HG03060 (cell line): ENCODE measurements around the gene FASN.

Experiments used
- ATAC-seq: cut with Tn5 transposase; IDR thresholded peaks from one replicate; pipeline ENCODE4 v1.9.1; 2021; ENCODE audit warnings: low read depth, moderate number of reproducible peaks; ENCODE audit not compliant: unreplicated experiment

FASN gene

GRCh38 chr17:82078433-82078832 is 19.6 kb downstream of the FASN start:
- no peak for ATAC-seq

DNA sequence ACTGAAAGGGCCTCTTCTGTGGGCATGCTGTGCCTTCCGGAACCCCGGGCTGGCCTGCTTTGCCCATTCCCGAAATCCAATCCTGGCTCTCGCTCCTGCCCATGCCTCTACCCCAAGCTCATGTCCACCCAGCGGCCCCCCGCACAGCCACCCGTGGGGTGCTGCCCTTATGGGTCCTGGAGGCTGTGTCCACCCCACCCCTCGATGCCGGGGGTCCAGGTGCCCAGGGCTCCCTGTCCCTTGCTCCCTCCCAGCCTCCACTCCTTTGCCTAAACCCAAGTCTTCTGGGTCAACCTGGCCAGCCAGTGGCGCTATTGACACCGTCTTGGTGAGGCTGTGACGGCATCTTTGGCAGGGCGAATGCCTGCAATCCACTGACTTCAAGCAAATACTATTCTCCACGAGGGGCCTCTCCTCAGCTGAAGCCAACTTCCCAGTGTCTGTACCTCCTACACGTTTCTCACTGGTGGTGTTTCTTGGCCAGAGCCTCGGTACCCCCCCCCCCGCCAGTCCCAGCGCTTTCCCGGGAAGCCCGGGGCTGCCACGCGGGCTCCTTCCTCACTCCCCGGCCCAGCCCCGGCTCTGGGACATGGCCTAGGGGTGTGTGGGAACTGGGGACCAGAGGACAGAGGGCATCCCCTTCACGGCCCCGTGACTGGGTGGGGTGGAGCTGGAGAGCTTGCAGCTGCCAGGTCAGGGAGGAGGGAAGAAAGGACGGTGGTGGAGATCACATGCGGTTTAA is 20.2 kb downstream of the FASN start:
- ATAC-seq: no peak

DNA sequence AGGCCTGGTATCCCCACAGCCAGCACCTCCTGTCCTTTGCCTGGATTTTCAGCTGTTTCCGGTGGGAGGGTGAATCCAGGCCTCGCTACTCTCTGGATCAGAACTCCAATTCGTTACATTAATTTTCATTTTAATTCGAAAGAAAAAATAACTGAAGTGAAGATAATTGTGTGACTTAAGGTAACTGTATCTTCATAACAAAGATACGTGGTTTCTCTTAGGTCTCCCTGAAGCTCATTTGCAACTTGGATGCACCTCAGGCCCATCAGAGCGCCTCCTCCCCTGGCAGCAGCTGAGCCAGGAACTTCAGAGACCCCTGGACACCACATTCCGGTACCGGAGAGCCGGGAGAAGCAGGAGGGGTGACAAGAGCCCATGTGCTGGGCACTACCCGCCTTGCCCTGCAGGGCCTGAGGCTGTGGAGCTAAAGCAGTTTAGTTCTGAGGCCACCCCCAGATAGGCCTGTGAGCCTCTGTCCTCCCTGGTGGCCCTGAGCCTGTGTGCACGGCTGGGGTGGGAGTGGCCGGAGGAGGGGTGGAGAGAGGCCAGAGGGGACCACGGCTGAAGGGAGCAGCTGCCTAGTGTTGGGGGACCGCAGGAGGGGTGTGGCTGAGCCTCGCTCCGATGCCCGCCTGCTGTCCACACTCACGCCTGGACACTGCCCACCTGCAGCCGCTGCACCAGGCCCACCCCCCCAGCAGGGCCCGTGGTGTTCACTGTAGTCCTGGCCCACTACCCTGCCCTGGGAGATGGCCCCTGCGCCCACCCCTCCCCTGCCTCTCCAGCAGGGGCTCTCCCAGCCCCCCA is 21.0 kb downstream of the FASN start:
- no peak for ATAC-seq

DNA sequence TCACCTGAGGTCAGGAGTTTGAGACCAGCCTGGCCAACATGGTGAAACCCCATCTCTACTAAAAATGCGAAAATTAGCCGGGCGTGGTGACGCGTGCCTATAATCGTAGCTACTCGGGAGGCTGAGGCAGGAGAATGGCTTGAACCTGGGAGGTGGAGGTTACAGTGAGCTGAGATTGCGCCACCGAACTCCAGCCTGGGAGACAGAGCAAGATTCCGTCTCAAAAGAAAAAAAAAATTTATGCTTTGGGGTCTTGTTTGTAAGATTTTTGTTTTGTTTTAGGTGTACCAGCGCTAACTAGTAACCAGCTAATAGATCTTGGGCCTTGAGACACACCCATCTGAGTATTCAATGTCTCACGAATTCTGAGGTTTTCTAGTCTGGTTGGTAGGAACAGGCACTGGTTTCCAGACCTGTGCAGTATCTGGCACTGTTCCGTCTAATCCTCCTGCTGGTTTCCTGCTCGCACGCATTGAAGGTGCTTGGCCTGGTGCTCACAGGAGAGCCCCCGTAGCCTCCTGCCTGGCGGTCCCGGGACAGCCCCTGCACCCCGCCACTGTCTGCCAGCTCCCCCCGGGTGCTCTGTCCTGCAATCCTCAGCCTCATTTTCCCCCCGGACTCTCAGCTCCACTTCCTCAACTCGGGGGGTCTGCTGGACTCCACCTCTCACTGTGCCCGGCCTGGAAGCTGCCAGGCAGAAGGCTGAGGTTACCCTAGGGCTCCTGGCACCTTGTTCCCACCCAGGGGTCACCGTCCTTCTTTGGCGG is 21.8 kb downstream of the FASN start:
- no peak for ATAC-seq

DNA sequence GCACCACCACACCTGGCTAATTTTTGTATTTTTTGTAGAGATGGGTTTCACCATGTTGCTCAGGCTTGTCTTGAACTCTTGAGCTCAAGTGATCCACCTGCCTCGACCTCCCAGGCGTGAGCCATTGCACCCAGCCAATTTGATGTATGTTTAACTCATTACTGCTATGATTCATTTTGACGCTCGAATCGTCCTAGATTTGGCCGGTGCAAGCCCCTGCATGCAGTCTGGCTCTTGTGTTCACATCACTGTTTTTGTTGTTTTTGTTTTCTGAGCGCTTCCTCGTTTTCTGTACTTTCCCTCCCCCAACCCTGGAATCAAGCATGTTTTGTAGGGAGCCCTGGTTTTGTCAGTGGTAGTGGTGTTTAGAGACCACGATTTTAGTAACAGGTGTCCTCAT is 24.6 kb downstream of the FASN start:
- ATAC-seq: no peak

DNA sequence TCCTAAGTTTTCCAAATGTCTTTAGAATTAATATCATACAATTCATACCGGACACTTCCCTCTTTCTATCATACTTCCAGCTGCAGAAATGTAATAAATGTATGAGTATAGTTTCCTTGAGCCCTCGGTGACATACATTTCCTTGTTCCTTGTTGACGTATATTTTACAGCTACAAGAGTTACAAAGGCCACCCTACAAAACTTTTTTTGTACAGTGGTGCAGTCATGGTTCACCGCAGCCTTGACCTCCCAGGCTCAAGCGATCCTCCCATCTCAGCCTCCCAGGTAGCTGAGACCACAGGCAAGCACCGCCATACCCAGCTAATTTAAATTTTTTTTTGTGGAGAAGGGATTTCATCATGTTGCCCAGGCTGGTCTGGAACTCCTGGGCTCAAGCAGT is 25.2 kb downstream of the FASN start:
- no peak for ATAC-seq

GRCh38 chr17:82070611-82071010 is 27.4 kb downstream of the FASN start:
- ATAC-seq: no peak

GRCh38 chr17:82065638-82066303 is 32.3 kb downstream of the FASN start, which contains the start of gene DUS1L:
TSS of gene DUS1L (minus strand) at chr17:82065804. CDS start at chr17:82065059, 745 bp downstream.
- ATAC-seq: no peak

- no peak for ATAC-seq
These were observed 32.8 kb downstream of the FASN start for GRCh38 chr17:82065193-82065637.

GRCh38 chr17:82064433-82065192 is 33.4 kb downstream of the FASN start:
- no peak for ATAC-seq

- no peak for ATAC-seq
These were observed 34.3 kb downstream of the FASN start for GRCh38 chr17:82063424-82064415.

GRCh38 chr17:82062984-82063368 is 35.1 kb downstream of the FASN start:
- no peak for ATAC-seq

DNA sequence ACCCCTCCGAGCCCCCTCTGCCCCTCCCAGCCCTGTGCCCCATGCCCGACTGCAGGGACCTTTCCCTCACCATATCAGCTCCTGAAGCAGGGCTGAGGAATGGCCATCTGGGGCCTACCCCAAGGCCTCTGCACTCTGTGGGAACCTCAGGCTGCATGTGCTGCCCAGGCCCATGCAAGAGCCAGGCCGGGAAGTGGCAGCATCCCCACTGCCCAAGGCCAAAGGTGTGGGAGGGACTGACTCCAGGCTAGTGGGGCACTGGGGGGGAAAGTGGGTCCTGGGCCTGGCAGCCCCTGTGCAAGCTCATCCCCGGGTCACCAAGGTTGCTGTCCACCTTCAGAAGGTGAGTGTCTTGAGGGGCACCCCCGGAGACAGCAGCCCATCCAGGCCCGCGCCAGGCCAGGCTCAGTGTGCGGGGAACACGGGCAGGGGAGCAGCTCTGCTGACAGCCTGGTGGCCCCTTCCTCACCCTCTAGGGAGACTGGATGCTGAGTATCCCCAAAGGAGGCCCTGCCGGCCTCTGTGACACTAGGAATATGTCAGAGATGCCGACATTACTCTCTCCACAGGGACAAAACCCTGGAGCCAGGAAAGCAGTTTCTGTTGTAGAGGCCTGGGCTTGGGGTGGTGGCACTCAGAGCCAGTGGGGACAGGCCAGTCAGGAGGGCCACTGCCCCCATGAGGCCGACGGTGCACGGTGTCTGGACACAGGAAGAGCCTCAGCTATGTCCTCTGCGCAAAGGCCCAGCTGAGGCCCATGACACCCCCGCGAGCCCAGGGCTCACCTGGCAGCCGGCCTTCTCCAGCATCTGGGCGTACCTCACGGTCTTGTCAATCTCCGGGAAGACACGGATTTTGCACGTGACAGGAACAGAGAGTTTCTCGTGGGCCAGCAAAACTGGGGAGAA is 35.7 kb downstream of the FASN start:
- ATAC-seq: no peak

DNA sequence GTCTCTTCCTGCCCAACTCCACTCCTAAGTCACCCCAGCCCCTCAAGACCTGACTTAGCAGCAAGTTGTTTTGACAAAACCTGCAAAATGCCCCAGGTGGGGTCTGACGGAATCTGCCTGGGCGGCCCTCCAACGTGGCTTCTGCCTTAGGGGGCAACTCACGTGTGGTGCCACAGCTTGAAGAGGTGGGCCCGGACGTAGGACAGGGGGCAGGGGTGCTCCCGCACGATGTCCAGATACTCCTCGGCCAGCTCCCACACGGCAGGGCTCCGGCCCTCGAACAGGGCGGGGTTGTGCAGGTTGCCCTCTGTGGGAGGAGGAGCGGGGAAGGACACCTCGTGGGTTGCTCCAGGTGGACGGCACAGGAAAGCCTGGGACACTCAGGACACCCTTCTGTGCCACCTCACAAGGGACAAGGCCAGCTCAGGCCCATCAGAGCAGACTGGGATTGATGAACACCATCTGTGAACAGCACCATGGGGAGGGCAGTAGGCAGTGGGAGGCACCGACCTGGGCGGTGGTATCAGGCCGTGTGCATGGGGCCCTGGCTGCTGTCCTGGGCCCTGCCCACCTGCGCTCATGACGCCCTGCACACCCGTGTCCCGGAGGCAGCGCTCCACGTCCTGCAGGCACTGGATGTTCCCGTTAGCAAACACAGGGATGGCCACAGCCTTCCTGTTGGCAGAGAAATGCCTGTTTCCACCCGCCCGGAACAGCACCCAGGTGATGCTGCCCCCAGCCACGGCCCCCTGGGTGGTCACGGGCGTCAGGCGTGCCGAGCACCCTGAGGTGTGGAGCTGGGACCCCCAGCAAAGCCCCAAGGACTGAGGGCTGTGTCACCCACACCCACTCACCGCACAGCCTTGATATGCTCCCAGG is 36.8 kb downstream of the FASN start:
- no peak for ATAC-seq

DNA sequence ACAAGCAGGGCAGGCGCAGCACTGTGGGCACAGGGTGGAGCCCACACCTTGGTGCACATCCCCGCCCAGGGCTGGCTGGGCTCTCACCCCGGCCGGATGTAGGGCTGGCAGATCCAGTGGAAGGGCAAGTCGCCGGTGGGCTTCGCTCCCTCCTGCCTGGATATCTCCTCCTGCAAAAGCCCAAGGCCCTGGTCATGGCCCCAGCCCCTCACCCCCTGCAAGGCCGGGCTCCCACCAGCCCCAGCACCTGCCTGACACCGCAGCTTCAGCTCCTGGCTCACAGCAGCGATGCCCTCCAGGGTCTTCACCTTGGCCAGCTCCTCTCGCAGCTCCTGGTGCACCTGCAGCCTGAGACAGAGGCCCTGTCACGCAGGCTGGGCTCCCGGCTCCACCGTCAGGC is 37.4 kb downstream of the FASN start:
- no peak for ATAC-seq

GRCh38 chr17:82060001-82060380 is 38.0 kb downstream of the FASN start:
- no peak for ATAC-seq
